ENCODE measurements around the gene PACSIN2.

GRCh38 chr22:42830161-42830560 lies 184.8 kb downstream of the PACSIN2 start:
- no peak for TF ChIP-seq EZH2phosphoT487 (IDR thresholded peaks at IDR 0.05; ENCODE audit: insufficient read depth, low read depth)
- no peak for TF ChIP-seq EZH2 (IDR thresholded peaks at IDR 0.05; ENCODE audit: insufficient read depth, poor library complexity, severe bottlenecking)

Measured in GM23248 (cell line).